GM19035 (cell line): ENCODE results near the gene SSRP1.
"Not testable (repeated sequence)": the region's sequence is repeated elsewhere in the genome, so short reads cannot be mapped to it uniquely, and the experiment has no call there.

Source experiments
- ATAC-seq: cut with Tn5 transposase; IDR thresholded peaks from one replicate; pipeline ENCODE4 v1.9.1; 2021; ENCODE audit not compliant: unreplicated experiment

SSRP1 gene

GRCh38 chr11:57303280-57303989 is 32.3 kb downstream of the SSRP1 start:
- ATAC-seq, result no peak

DNA sequence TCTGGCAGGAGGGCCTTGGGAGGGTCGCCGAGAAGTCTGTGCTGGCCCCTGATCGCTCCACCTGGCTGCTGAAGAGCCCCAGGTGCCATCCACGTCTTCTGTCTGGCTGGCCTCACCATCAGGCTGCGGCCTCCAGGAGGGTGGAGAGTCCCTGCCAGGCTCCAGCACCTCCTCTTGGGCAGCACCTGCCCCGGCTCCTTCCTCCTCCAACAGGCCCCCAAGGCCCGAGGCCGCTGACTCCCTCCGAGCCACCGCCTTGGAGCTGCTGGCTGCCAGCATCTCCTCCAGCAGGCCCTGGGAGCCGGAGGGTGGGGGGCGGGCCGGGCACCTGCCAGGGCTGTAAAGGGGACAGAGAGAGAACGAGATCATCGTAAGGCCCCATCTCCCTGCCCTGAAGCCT is 33.2 kb downstream of the SSRP1 start:
- ATAC-seq, result no peak

DNA sequence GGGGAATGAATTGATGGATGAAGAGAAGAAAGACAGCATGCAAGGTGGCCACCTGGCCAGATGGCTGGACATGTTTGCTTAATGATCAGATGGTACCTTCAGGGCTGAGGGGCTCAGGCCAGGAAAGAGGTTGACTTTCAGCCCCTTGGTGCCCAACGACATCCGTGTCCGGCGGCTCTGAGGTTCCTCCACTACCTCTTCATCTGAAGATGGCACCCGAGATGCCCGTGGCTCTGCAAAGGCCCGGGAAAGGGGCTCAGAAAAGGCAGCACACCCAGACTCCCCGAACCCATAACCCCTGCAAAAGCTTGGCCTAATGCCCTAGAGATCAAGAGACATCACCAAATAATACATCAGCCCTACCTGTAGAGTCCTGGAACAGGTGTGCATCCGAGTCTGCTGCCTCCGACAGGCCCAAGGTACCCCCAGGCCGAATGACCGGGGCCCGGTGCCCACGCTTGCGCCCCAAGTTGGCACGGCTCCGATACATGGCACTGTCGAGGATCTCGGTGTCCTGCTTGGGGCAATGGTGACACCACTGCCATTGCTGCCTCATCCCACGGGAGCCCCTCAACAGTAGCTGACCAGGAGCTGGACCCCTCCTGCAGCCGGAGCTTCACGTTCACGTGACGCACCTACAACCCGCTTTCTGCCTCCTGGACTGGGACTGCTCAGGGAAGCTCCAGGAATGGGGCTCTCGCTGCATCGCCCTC is 33.8 kb downstream of the SSRP1 start:
- no peak for ATAC-seq

DNA sequence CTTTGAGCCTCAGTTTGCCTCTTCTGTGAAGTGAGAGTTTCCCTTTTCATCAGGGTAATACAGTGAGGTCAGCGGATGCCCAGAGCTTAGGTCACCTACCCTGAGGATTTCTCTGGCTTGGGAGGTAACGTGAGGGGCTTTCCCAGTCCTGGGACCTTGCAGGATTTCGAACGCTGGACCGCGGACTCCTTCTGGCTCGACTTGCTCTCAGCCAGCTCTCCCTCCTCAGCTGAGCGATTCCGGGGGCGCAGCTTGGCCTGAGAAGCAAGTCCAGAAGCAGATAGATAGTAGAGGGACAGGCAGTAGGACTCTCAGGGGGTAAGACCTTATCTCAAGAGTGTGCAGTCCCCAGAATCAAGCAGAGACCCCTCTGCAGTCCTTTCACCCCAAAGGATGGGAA is 34.9 kb downstream of the SSRP1 start:
- no peak for ATAC-seq

GRCh38 chr11:57299150-57299737 is 36.4 kb downstream of the SSRP1 start:
- ATAC-seq, result no peak

DNA sequence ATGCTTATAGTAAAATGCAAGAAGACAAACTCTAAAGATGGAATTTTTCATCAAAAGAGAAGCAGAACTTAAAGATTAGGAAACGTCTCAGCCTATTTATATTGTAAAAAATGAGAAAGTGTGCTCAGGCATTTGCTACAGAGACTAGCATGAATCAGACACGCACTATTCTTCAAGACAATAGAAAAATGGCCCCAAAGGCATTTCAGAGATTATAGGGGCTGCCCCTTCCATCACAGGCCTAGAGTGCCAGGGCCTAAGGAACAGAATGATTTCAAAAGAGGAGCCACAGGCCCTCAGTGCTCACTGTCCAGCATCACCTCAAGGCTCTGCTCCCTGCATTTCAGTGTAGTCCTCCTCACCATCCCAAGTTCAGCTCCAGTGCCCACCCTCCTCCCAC is 38.5 kb downstream of the SSRP1 start:
- ATAC-seq, result no peak

GRCh38 chr11:57296205-57296604 is 39.5 kb downstream of the SSRP1 start:
- ATAC-seq, result not testable (repeated sequence)

DNA sequence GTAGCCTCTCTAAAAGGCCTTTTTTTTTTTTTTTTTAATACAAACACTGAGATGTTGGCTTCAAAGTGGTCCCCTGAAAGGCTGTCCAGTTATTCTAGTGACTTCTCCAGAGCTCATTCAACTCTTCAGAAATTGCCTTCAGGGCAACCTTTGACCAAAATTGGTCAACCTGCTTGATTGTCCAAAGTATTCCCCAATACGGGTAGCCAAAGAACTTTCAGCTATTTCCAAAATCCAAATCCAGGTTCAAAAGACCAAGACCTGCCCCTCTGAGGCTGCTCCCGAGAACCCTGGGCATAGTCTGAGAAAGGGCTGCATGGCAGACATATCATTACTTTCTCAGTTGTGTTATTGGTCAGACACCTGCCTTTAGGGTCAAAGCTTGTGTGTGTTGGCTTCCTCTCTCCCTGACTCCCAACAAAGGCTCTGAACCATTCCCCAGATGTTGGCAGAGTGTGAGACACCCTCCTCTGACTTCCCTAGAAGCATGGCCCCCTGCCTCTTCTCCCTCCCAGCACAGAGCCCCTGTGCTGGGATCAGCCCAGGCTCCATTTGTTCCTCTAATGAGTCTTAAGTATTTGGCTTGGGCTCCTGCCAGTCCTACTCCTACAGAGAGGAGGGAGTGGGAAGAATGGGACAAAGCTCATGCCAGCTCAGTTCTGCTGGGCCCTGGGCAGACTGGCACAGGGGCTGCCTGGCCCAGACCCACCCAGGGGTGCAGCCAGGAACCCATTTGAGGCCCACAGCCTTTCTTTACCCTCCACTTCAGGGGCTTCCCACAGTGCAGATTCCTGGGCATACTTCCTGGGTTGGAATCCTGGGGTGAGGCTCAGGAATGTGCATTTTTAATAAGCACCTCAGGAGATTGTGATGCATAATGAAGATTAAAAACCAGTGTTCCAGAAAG is 41.2 kb downstream of the SSRP1 start:
- no peak for ATAC-seq

GRCh38 chr11:57290288-57290687 is 45.4 kb downstream of the SSRP1 start:
- no peak for ATAC-seq

- no peak for ATAC-seq
Observed at GRCh38 chr11:57288771-57289579, 46.7 kb downstream of the SSRP1 start.

GRCh38 chr11:57287884-57288283 is 47.8 kb downstream of the SSRP1 start:
- no peak for ATAC-seq

DNA sequence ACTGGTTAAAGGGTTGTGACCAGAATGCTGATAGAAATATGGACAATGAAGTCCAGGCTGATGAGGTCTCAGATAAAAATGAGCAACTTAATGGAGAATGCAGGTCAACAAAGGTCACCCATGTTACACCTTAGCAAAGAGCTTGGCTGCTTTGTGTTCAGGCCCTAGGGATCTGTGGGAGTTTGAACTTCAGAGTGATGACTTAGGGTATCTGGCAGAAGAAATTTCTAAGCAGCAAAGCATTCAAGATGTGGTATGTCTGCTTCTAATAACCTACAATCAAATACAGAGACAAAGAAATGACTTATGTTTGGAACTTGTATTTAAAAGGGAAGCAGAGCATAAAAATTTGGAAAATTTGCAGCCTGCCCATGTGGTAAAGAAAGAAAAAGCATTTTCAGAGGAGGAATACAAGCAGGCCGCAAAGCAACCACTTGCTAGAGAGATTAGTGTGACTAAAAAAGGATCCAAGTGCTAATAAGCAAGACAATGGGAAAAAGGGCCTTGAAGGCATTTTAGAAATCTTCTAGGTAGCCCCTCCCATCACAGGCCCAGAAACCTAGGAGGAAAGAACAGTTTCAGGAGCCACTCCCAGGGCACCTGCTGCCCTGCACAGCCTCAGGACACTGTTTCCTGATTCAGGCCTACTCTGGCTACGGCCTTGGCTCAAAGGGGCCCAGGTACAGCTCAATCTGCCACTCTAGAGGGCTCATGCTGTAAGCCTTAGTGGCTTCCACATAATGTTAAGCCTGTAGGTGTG is 52.3 kb downstream of the SSRP1 start:
- ATAC-seq, result no peak

DNA sequence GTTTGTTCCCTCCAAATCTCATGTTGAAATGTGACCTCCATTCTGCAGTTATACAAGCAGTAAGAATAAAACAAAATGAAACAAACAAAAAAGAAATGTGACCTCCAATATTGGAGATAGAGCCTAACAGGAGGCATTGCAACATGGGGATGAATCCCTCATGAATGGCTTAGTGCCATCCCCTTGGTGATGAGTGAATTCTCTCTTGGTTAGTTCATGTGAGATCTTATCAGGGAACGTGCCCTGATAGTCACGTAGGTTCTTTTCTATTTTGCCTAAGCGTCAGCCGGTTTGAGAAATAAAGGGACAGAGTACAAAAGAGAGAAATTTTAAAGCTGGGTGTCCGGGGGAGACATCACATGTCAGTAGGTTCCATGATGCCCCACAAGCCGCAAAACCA is 54.1 kb downstream of the SSRP1 start:
- ATAC-seq, result not testable (repeated sequence)

DNA sequence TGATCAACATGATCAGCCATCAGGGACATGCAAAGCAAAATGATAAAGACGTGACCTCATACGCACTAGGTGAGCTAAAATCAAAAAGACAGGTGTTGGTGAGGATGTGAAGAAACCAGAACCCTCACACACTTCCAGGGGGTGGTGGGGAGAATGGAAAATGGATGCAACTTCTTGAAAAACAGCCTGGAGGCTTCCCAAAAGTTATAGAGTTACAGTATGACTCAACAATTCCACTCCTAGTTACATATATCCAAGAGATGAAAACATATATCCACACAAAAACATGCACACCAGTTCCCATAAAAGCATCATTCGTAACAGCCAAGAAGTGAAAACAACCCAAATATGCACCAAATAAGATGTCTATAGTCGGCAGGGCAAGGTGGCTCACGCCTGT is 56.6 kb downstream of the SSRP1 start:
- ATAC-seq, result no peak

GRCh38 chr11:57278721-57279095 is 57.0 kb downstream of the SSRP1 start:
- no peak for ATAC-seq

GRCh38 chr11:57277845-57278720 is 57.6 kb downstream of the SSRP1 start:
- peak; percentile 76 for ATAC-seq

DNA sequence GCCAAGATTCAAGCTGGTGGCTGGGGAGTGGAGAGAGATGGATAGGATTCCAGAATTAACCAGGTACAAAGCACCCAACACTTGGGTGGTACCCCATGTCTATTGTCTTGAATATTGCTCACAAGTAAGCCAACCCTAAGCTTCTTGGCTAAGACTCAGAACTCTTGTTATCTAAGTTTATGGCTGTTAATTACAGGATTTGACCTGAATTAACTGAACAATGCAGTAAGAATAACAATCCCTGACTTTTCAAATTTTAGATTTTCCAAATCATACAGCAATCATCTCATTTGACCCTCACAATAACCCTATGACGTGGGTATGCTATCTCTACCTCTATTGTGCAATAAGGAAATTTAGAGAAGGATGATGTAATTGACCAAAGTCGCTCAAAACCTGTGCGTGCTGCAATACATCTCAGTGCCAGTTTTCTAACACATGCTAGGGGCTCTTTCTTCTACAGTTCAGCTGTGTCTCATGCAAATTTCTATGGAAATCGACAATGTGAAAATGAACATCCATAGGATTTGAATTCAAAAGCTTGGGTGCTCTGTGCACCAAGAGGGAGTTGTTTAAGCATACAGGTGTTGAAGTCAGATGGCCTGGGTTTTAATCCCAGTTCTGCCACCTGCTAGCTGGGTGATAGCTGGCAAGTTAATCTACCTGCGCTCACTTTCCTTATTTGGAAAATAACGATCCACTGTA is 58.6 kb downstream of the SSRP1 start:
- no peak for ATAC-seq
